ENCODE data around the gene CNPY1. TPM values are rescaled to one million over a fixed set of nuclear protein-coding genes. Genes with fewer than 3 reads are reported as not detected.

CNPY1 gene
- total and polyA plus RNA-seq, 9 of the 15 experiments (the other 6 are each of a cell fraction or from before 2014, with no cell fraction given) = not detected

GRCh38 chr7:155464183-155464582 lies 82.2 kb downstream of the CNPY1 start (continued):
- no peak for TF ChIP-seq NR2F6 (CRISPR knock-in tag; IDR thresholded peaks at IDR 0.05)
- TF ChIP-seq SMARCB1 (IDR thresholded peaks at IDR 0.05; ENCODE audit: insufficient read length, low read depth) = no peak
- TF ChIP-seq NFE2 (IDR thresholded peaks at IDR 0.05; ENCODE audit: low read depth) = no peak
- TF ChIP-seq CBX1 (IDR thresholded peaks at IDR 0.05; ENCODE audit: low read depth) = no peak
- TF ChIP-seq E2F1 (CRISPR knock-in tag; IDR thresholded peaks at IDR 0.05) = no peak
- no peak for TF ChIP-seq SAFB (IDR thresholded peaks at IDR 0.05; ENCODE audit: borderline replicate concordance, low read depth, low read length)

DNA sequence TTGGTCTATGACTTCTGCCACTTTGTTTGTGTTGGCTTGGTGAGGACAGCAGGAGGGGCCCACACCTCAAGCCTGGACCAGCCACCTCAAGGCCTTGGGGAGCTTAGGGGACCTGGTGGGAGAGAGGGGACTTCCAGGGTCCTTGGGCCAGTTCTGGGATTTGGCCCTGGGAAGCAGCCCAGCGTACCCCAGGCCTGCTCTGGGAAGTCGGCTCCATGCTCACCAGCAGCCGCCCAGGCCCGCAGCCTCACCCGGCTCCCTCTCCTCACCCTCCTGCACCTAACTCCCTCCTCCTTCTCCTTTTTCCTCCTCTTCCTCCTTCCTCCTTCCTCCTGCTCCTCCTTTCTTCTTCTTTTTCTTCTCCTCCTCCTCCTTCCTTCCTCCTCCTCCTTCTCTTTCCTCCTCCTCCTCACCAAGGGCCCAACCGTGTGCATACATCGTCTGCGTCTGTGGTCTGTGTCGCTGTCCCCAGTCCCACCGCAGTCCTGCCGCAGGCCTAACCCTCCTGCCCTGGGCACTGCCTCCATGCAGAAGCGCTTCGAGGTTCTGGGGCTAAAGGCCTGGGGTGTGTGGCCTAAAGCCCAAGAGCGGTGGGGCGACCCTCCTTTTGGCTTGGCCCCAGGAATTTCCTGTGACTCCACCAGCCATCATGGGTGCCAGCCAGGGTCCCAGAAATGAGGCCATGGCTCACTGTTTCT lies 83.1 kb downstream of the CNPY1 start:
- CTCF ChIA-PET (ENCODE audit: low intra/inter-chr PET ratio) = no interaction called here
- H3K9ac ChIP-seq (ENCODE audit: insufficient read depth in 1 of 2, low read depth in 2 of 2, low read length in 2 of 2) = no peak overlapping the region
- no peaks in the 10 kb centered on the region; the same call in 1 of the 2 replicates for H4K20me1 ChIP-seq (replicated peaks; ENCODE audit: control insufficient read depth, insufficient read depth, low read length)
- POLR2A ChIA-PET = interaction anchor here (0.7 kb wide), 1 partner anchor 266 kb away, joined by 3 read pairs; no protein-coding TSS in a partner anchor
- no peak for DNase-seq (ENCODE audit: extremely low read depth in 1 of 4, low spot score in 3 of 4)
- H3K4me3 ChIP-seq = no peak overlapping the region
- H2AFZ ChIP-seq (ENCODE audit: low read depth, low read length) = no peak overlapping the region
- no peak overlapping the region for H3K4me2 ChIP-seq (ENCODE audit: insufficient read depth, low read length)
- in situ Hi-C loops (cut with MboI) = no loop called here
- H3K79me2 ChIP-seq (ENCODE audit: control insufficient read depth, insufficient read depth, low read length) = no peaks in the 10 kb centered on the region
- FAIRE-seq = no peak
- no peak overlapping the region for H3K27ac ChIP-seq (ENCODE audit: extremely low read depth, low read depth, low read length)
- no TSS peak for BruUV-seq (replicated peaks)
- intact Hi-C loops (cut with micrococcal nuclease) = no loop called here
- no peaks in the 10 kb centered on the region for H3K36me3 ChIP-seq (ENCODE audit: control insufficient read depth, insufficient read depth, low read length)
- peak; percentile 9; the same call in 2 of the 3 replicates for ATAC-seq
- no peaks in the 10 kb centered on the region for H3K9me3 ChIP-seq (replicated peaks; ENCODE audit: control insufficient read depth, insufficient read depth, low read depth, low read length)
- peaks cover 0 to 23% of the 10 kb centered on the region in 2 experiments; a peak in 1 of 5 replicates for H3K4me1 ChIP-seq (replicated peaks in 1 of 2; ENCODE audit: control insufficient read depth in 2 of 2, insufficient read depth in 2 of 2, low read length in 2 of 2)
- WGBS (ENCODE audit: insufficient coverage, low coverage, missing lambda C conversion rate) = 15% methylated on average over 12 of the region's 15 CpGs
- H3K27me3 ChIP-seq (ENCODE audit: control insufficient read depth in 2 of 2, insufficient read depth in 2 of 2, low read length in 2 of 2) = peaks cover 58 to 77% of the 10 kb centered on the region in 2 experiments
- TF ChIP-seq CREBBP (IDR thresholded peaks at IDR 0.05; ENCODE audit: low read depth, low read length) (no peak), MCM3 (IDR thresholded peaks at IDR 0.05) (peak; percentile 27; the same call in 1 of the 2 replicates), ZKSCAN1 (IDR thresholded peaks at IDR 0.05; ENCODE audit: low read depth, low read length) (no peak), ZNF507 (tag; conservative IDR thresholded peaks at IDR 0.05) (no peak)
- no peaks in the 10 kb centered on the region for H3K9me1 ChIP-seq (ENCODE audit: control insufficient read depth, insufficient read depth, low read length)

All from K562 (cell line).